ENCODE measurements around the gene CPEB1.

CPEB1 gene

GRCh38 chr15:82625136-82625535, 22.0 kb downstream of the CPEB1 start:
- DNase-seq (ENCODE audit: low spot score), result no peak
- no peak for TF ChIP-seq CTCF (IDR thresholded peaks at IDR 0.05; ENCODE audit: extremely low read depth, insufficient read depth, missing control alignments)
- in situ Hi-C loops (cut with MboI; ENCODE audit: low pct_unique_long_range_greater_than_20kb, low sequenced_read_pairs, unreplicated experiment), result no loop called here

DNA sequence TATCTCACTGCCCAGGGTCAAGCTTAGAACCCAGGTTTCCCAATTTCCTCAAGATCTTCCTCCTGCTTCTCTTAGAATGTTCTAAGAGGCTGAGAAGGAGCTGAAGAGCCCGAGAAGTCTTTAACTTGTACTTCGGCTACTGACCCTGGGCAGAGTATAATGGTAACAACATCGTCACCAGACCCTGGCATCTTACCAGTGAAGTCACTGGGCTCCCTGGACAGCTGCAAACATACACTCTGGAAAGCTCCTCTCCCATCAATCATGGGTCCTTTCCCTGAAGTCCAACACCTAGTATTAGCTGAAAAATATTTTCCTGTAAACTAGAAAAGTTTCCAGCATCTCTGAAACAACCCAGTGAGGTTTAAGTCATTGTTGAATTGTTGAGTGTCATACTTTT, 22.7 kb downstream of the CPEB1 start:
- no peak for DNase-seq (ENCODE audit: low spot score)
- in situ Hi-C loops (cut with MboI; ENCODE audit: low pct_unique_long_range_greater_than_20kb, low sequenced_read_pairs, unreplicated experiment), result no loop called here
- no peak for TF ChIP-seq CTCF (IDR thresholded peaks at IDR 0.05; ENCODE audit: extremely low read depth, insufficient read depth, missing control alignments)

DNA sequence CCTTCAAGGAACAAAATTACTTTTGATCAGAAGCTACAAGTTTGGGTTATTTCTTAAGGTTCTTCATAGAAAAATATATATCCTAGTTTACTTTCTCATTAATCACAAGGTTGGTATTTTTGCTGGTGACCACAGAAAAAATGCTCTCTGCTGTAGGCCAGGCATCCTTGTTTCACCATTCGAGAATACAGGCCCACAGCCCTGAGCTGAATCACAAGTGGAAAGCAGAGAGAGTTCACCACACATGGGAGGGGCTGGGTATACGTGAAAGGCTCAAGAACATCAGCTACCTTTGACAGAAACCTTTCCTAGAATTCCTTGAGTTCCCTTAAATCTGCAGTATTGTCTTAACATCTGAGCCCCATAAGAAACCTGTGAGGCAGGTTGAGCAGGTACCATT, 23.2 kb downstream of the CPEB1 start:
- DNase-seq (ENCODE audit: low spot score), result no peak
- TF ChIP-seq CTCF (IDR thresholded peaks at IDR 0.05; ENCODE audit: extremely low read depth, insufficient read depth, missing control alignments), result no peak
- in situ Hi-C loops (cut with MboI; ENCODE audit: low pct_unique_long_range_greater_than_20kb, low sequenced_read_pairs, unreplicated experiment), result no loop called here

GRCh38 chr15:82621970-82622369, 25.2 kb downstream of the CPEB1 start:
- TF ChIP-seq CTCF (IDR thresholded peaks at IDR 0.05; ENCODE audit: extremely low read depth, insufficient read depth, missing control alignments), result no peak
- in situ Hi-C loops (cut with MboI; ENCODE audit: low pct_unique_long_range_greater_than_20kb, low sequenced_read_pairs, unreplicated experiment), result no loop called here
- DNase-seq (ENCODE audit: low spot score), result no peak

DNA sequence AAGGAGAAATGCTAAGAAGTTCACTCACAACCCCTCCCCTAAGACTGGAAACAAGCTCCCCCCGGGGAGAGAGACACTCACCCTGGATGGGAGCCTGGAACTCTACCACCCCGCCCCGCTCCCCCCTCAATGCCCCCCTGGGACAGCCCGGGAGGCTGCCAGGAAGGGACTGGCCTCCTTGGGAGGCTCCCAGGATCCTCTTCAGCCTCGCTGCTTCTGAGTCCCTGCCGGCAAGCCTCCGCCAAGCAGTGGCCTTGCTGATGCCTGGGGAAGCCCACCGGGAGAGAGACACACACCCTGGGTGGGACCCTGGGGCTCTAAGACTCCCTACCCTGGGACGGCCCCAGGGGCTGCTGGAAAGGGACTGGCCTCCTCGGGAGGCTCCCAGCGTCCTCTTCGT, 33.4 kb downstream of the CPEB1 start:
- no peak for TF ChIP-seq CTCF (IDR thresholded peaks at IDR 0.05; ENCODE audit: extremely low read depth, insufficient read depth, missing control alignments)
- in situ Hi-C loops (cut with MboI; ENCODE audit: low pct_unique_long_range_greater_than_20kb, low sequenced_read_pairs, unreplicated experiment), result no loop called here

GRCh38 chr15:82611348-82611747, 35.8 kb downstream of the CPEB1 start:
- no peak for DNase-seq (ENCODE audit: low spot score)
- TF ChIP-seq CTCF (IDR thresholded peaks at IDR 0.05; ENCODE audit: extremely low read depth, insufficient read depth, missing control alignments), result no peak
- in situ Hi-C loops (cut with MboI; ENCODE audit: low pct_unique_long_range_greater_than_20kb, low sequenced_read_pairs, unreplicated experiment), result no loop called here

More for the DNA sequence above, 33.4 kb downstream of the CPEB1 start:
- no peak for DNase-seq (ENCODE audit: low spot score)

GRCh38 chr15:82602195-82602594, 45.0 kb downstream of the CPEB1 start:
- in situ Hi-C loops (cut with MboI; ENCODE audit: low pct_unique_long_range_greater_than_20kb, low sequenced_read_pairs, unreplicated experiment), result no loop called here
- DNase-seq (ENCODE audit: low spot score), result no peak
- TF ChIP-seq CTCF (IDR thresholded peaks at IDR 0.05; ENCODE audit: extremely low read depth, insufficient read depth, missing control alignments), result no peak

Measured in GM13977 (cell line).